Gastroesophageal sphincter (tissue), 3 donors: ENCODE results near the gene JPT1.

ENCODE experiments used
- CTCF ChIP-seq, 4 experiments: fragments of 200-600 bp in 2 of 4; fragments of 450-650 bp in 2 of 4; sonication (generic) in 1 of 4; IDR thresholded peaks; one replicate each; pipeline ENCODE4 v1.5.1; 2017 to 2019; ENCODE audit warnings: antibody characterized with exemption in 4 of 4, mild to moderate bottlenecking in 2 of 4, moderate library complexity in 2 of 4
- EP300 ChIP-seq: sonication (generic); formaldehyde crosslinking; IDR thresholded peaks from one replicate; pipeline ENCODE4 v1.6.1; 2017; ENCODE audit warnings: antibody characterized with exemption, mild to moderate bottlenecking
- POLR2A ChIP-seq, 2 donors: fragments of 450-650 bp; IDR thresholded peaks; one replicate each; pipeline ENCODE4 v1.6.1; 2017; ENCODE audit warnings: antibody characterized with exemption in 2 of 2, mild to moderate bottlenecking in 2 of 2, moderate library complexity in 1 of 2

DNA sequence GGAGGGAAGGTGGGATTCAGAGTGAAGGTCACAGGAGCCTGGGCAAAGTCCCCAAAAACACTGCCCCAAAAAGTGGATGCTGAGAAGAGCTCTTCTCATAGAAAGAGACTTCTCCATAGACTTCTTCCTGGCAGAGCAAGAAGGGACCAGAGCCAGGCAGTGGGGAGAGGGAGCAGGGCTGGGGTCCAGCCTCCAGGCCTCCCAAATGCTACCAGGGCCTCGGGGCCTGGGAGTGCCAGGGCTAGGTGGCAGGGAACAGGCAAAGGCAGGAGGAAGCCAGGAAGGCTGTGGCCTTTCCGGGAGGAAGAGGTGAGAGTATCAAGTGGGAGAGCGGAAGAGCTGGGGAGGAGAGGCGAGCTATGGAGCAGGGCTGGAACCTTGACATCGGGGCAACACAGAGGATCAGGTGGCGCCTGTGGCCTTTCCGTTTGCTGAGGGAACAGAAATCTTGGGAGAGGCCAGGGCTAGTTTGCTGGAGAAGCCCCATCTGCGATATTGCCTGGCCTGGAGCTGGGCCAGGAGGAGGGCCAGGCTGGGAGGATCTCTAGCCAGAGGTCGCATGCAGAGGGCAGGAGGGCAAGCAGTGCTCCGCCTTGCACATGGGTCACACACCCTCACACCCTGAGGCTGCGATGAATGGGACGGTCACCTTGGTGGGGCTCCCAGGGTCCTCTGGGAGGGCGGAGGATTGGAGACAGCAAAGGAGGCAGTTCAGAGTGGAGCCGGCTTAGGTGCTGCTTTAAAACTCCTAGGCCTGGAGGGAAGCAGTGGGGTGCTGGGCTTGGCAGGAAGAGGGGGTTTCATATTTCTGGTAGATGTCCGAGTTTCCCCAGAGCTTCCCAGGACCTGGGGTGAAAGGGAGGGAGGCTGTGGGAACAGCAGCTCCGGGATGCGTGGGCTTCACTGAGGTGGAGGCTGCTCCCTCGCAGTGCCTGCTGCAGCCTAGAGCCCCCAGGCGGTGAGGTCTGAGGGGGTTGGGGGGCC, 63.1 kb downstream of the JPT1 start:
- TF ChIP-seq CTCF (IDR thresholded peaks at IDR 0.05), result no peak
- TF ChIP-seq POLR2A (IDR thresholded peaks at IDR 0.05), result no peak
- TF ChIP-seq EP300, result no peak
